Vagina (tissue), 2 donors: ENCODE data around the gene MT1M. TPM values are rescaled to one million over a fixed set of nuclear protein-coding genes. Genes with fewer than 3 reads are reported as not detected.

Source experiments
- DNase-seq, 2 donors: peaks; one replicate each; pipeline ENCODE4 v3.0.0-alpha.2; 2017; ENCODE audit errors: extremely low spot score in 2 of 2
- H3K27ac ChIP-seq: fragments of 200-600 bp; sonication (generic); one replicate; pipeline ENCODE4 v1.5.1; 2019
- H3K27me3 ChIP-seq: fragments of 200-600 bp; sonication (generic); one replicate; pipeline ENCODE4 v1.5.1; 2019
- H3K36me3 ChIP-seq, 2 donors: fragments of 200-600 bp; sonication (generic); one replicate each; pipeline ENCODE4 v1.5.1; 2017 to 2019
- H3K4me1 ChIP-seq: fragments of 200-600 bp; sonication (generic); one replicate; pipeline ENCODE4 v1.5.1; 2019
- H3K4me3 ChIP-seq, 2 donors: fragments of 200-600 bp; sonication (generic); 1 replicate in 1 of 2; 2 replicates in 1 of 2; pipeline ENCODE4 v1.5.1; 2016 to 2019
- H3K9me3 ChIP-seq: fragments of 200-600 bp; sonication (generic); one replicate; pipeline ENCODE4 v1.5.1; 2019
- CTCF ChIP-seq, 3 experiments: fragments of 450-650 bp in 2 of 3; fragments of 200-600 bp in 1 of 3; sonication (generic) in 1 of 3; IDR thresholded peaks; one replicate each; pipeline ENCODE4 v1.5.1; 2017 to 2019; ENCODE audit warnings: antibody characterized with exemption in 3 of 3, mild to moderate bottlenecking in 2 of 3, moderate library complexity in 2 of 3
- POLR2A ChIP-seq, 2 donors: fragments of 450-650 bp; IDR thresholded peaks; one replicate each; pipeline ENCODE4 v1.6.1; 2017; ENCODE audit warnings: antibody characterized with exemption in 2 of 2, mild to moderate bottlenecking in 2 of 2, moderate library complexity in 2 of 2
- POLR2AphosphoS5 ChIP-seq, 2 donors: sonication (generic); formaldehyde crosslinking; IDR thresholded peaks; one replicate each; pipeline ENCODE4 v1.9.0; 2017; ENCODE audit warnings: antibody characterized with exemption in 2 of 2, mild to moderate bottlenecking in 2 of 2, low read depth in 1 of 2; ENCODE audit not compliant: insufficient read depth in 1 of 2
- intact Hi-C: fragments of 100-400 bp; cut with DNase I; formaldehyde crosslinking; loops from one replicate; pipeline ENCODE4 v1.15.1; 2023
- total RNA-seq: library from RNA; depleted of rRNA; stranded (reverse); fragments of >200 nt; gene quantifications from one replicate; pipeline ENCODE4 v1.2.3, GENCODE V29; 2016

MT1M gene
- total RNA-seq, 1 donor from 2014 or later = 63.3 TPM

DNA sequence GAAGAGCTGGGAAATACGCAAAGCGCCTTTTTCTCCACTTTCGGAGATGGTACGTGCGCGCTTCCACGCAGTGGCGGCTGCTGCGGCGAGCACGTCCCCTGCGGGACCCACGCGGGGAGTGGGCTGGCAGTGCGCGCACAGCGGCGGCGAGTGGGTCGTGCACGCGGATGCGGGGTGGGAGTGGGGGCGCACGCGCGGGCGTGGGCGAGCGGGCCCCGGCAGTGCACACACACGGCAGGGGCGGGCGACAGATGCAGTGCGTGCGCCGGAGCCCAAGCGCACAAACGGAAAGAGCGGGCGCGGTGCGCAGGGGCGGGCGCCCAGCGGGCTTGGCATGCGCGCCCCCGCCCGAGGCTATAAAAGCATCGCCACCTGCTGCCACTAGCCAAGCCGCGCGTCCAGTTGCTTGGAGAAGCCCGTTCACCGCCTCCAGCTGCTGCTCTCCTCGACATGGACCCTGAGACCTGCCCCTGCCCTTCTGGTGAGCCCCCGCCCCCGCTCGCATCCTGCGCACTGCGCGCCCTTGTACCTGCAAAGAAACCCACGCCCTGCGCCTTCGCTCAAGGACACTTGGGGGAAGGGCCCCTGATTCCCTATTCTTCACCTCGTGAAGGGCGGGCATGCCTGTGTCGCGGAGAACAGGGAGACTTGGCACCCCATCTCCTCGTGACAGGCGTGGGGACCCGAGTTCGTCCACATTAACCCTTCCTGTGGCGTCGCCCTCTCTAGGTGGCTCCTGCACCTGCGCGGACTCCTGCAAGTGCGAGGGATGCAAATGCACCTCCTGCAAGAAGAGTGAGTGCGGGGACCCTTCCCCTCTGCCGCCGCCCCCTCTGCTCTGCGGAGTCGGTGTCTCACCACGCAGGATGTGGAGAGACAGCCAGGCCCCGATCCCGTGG lies 43.1 kb upstream of the MT1M start, which contains the start of gene MT3:
TSS of gene MT3 (plus strand) at position 388 of the 899 bp plus-strand sequence. CDS start at position 451, 63 bp downstream.
- Histone ChIP-seq H3K27me3 (peaks cover 4% of the 10 kb centered on the region), H3K27ac (no peak within 1 kb of the TSS), H3K36me3 (no peaks in the 10 kb centered on the region), H3K4me1 (peaks cover 10% of the 10 kb centered on the region), H3K4me3 (peak within 1 kb of the TSS; percentile 38 to 42), H3K9me3 (no peaks in the 10 kb centered on the region)
- DNase-seq = no peak
- intact Hi-C loops = no loop called here
- TF ChIP-seq POLR2A (IDR thresholded peaks at IDR 0.05) = no peak
- TF ChIP-seq CTCF (IDR thresholded peaks at IDR 0.05) = no peak
- TF ChIP-seq POLR2AphosphoS5 (IDR thresholded peaks at IDR 0.05; ENCODE audit: insufficient read depth in 1 of 2, low read depth in 1 of 2) = no peak

DNA sequence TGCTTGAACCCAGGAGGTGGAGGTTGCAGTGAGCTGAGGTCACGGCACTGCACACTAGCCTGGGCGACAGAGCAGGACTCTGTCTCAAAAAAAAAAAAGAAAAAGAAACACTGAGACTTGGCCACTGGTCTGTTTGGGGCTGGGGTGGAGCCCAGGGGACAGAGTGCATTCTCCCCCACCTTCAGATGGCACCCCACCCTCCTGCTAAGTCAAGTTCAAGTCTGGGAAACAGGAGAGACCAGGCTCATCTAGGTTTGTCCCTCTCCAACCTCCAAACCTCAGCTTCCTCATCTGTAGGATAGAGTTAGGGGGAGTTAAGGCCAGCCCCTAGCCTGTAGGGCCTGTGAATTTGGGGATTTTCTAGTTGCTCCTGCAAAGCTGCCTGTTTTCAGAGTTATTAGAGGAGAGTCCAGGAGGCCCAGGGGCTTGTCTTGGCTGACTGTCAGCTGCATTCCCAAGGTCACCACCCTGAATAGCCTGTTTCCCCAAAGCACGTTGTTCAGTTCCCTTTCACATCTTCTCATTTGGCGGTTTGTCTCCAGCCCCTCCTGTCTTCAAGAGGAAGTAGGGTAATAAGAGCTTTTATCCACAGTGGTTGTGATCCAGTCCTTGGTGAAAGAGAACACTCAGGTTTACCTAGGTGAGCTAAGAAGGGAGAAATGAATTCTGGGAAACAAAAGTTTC lies 40.9 kb upstream of the MT1M start:
- Histone ChIP-seq H3K9me3 (no peaks in the 10 kb centered on the region), H3K36me3 (no peaks in the 10 kb centered on the region), H3K27me3 (peaks cover 4% of the 10 kb centered on the region), H3K4me1 (peaks cover 10% of the 10 kb centered on the region), H3K4me3 (no peak overlapping the region), H3K27ac (no peak overlapping the region)
- intact Hi-C loops = no loop called here
- no peak for DNase-seq
- TF ChIP-seq POLR2AphosphoS5 (IDR thresholded peaks at IDR 0.05; ENCODE audit: insufficient read depth in 1 of 2, low read depth in 1 of 2) = no peak
- TF ChIP-seq POLR2A (IDR thresholded peaks at IDR 0.05) = no peak
- TF ChIP-seq CTCF (IDR thresholded peaks at IDR 0.05) = no peak

GRCh38 chr16:56593573-56594291 lies 38.7 kb upstream of the MT1M start:
- Histone ChIP-seq H3K27me3 (peaks cover 4% of the 10 kb centered on the region), H3K27ac (no peak overlapping the region), H3K36me3 (no peaks in the 10 kb centered on the region), H3K4me3 (no peak overlapping the region), H3K4me1 (peaks cover 10% of the 10 kb centered on the region), H3K9me3 (no peaks in the 10 kb centered on the region)
- no peak for DNase-seq
- no peak for TF ChIP-seq CTCF (IDR thresholded peaks at IDR 0.05)
- no peak for TF ChIP-seq POLR2AphosphoS5 (IDR thresholded peaks at IDR 0.05; ENCODE audit: insufficient read depth in 1 of 2, low read depth in 1 of 2)
- no peak for TF ChIP-seq POLR2A (IDR thresholded peaks at IDR 0.05)
- intact Hi-C loops = no loop called here

DNA sequence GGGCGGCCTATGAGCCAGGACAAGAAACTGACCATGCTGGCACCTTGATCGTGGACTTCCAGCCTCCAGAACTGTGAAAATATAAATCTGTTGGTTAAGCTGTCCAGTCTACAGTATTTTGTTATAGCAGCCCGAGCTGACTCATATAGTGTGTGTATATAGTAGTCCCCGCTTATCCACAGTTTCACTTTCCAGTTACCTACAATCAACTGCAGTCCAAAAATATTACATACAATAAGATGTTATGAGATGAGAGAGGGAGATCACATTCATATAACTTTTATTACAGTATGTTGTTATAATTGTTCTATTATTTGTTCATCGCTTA lies 38.2 kb upstream of the MT1M start:
- Histone ChIP-seq H3K27me3 (no peaks in the 10 kb centered on the region), H3K9me3 (no peaks in the 10 kb centered on the region), H3K4me3 (no peak overlapping the region), H3K4me1 (peaks cover 7% of the 10 kb centered on the region), H3K36me3 (no peaks in the 10 kb centered on the region), H3K27ac (no peak overlapping the region)
- TF ChIP-seq POLR2A (IDR thresholded peaks at IDR 0.05) (no peak), POLR2AphosphoS5 (IDR thresholded peaks at IDR 0.05; ENCODE audit: insufficient read depth in 1 of 2, low read depth in 1 of 2) (no peak), CTCF (IDR thresholded peaks at IDR 0.05) (no peak)
- intact Hi-C loops = no loop called here
- DNase-seq = no peak
